ENCODE measurements around the gene SREBF2. TPM values are rescaled to one million over a fixed set of nuclear protein-coding genes. Genes with fewer than 3 reads are reported as not detected.
"Not testable (repeated sequence)": the region's sequence is repeated elsewhere in the genome, so short reads cannot be mapped to it uniquely, and the experiment has no call there.

SREBF2 gene
- total RNA-seq, 1 donor from 2014 or later: 44.2 TPM

- peak overlapping the region; percentile 91 for H3K4me3 ChIP-seq (ENCODE audit: low read depth, low read length)
- peaks cover 3% of the 10 kb centered on the region for H3K36me3 ChIP-seq (ENCODE audit: control insufficient read depth, insufficient read depth, low read length)
- H3K27me3 ChIP-seq (ENCODE audit: control insufficient read depth, insufficient read depth, low read length): no peaks in the 10 kb centered on the region
- no peak for TF ChIP-seq CTCF (IDR thresholded peaks at IDR 0.05; ENCODE audit: insufficient read depth, low read length, severe bottlenecking)
- DNase-seq (ENCODE audit: low read depth) (no peak), FAIRE-seq (no peak)
These were observed 915 bp upstream of the SREBF2 start for GRCh38 chr22:41831828-41832552.

- no peak for FAIRE-seq
- TF ChIP-seq CTCF (IDR thresholded peaks at IDR 0.05; ENCODE audit: insufficient read depth, low read length, severe bottlenecking): no peak
- Histone ChIP-seq H3K36me3 (ENCODE audit: control insufficient read depth, insufficient read depth, low read length) (peaks cover 3% of the 10 kb centered on the region), H3K27me3 (ENCODE audit: control insufficient read depth, insufficient read depth, low read length) (no peaks in the 10 kb centered on the region), H3K4me3 (ENCODE audit: low read depth, low read length) (peak overlapping the region; percentile 91)
- DNase-seq (ENCODE audit: low read depth): no peak
These were observed 582 bp downstream of the SREBF2 start for GRCh38 chr22:41833369-41834004.

- H3K36me3 ChIP-seq (ENCODE audit: control insufficient read depth, insufficient read depth, low read length): peaks cover 3% of the 10 kb centered on the region
- FAIRE-seq (no peak), DNase-seq (ENCODE audit: low read depth) (no peak)
- no peaks in the 10 kb centered on the region for H3K27me3 ChIP-seq (ENCODE audit: control insufficient read depth, insufficient read depth, low read length)
- TF ChIP-seq CTCF (IDR thresholded peaks at IDR 0.05; ENCODE audit: insufficient read depth, low read length, severe bottlenecking): no peak
- H3K4me3 ChIP-seq (ENCODE audit: low read depth, low read length): peak overlapping the region; percentile 91
These were observed 1.4 kb downstream of the SREBF2 start for GRCh38 chr22:41834005-41834944.

GRCh38 chr22:41835462-41835861 lies 2.6 kb downstream of the SREBF2 start:
- FAIRE-seq: not testable (repeated sequence)

DNA sequence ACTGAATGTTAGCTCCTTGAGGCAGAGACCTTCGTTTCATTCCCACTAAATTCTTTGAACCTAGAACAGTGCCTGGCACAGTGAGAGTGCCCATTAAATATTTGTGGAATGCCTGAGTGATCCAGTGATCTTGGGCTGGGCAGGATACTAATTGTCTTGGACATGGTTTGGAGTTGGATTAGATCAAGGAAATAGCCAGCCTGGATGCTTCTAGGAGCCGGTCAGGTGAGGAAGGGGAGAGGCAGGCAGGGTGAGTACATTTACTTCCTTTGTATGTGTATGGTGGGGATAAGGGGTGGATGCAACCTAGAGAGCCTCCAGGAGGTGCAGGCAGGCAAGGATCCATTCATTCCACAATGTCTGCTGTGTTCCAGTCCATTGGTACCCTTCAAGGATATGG lies 3.6 kb downstream of the SREBF2 start:
- TF ChIP-seq CTCF (IDR thresholded peaks at IDR 0.05; ENCODE audit: insufficient read depth, low read length, severe bottlenecking): no peak
- Histone ChIP-seq H3K36me3 (ENCODE audit: control insufficient read depth, insufficient read depth, low read length) (peaks cover 3% of the 10 kb centered on the region), H3K4me3 (ENCODE audit: low read depth, low read length) (no peak overlapping the region), H3K27me3 (ENCODE audit: control insufficient read depth, insufficient read depth, low read length) (no peaks in the 10 kb centered on the region)
- FAIRE-seq (no peak), DNase-seq (ENCODE audit: low read depth) (no peak)

More at GRCh38 chr22:41835462-41835861, 2.6 kb downstream of the SREBF2 start:
- not testable (repeated sequence) for H3K36me3 ChIP-seq (ENCODE audit: control insufficient read depth, insufficient read depth, low read length); H3K4me3 ChIP-seq (ENCODE audit: low read depth, low read length); H3K27me3 ChIP-seq (ENCODE audit: control insufficient read depth, insufficient read depth, low read length); DNase-seq (ENCODE audit: low read depth)

All from bronchial epithelial cell (primary cell).